Gastrocnemius medialis (tissue), 4 donors: ENCODE results near the gene LRG1.

Experiments used
- CTCF ChIP-seq, 5 experiments: fragments of 450-650 bp in 3 of 5; fragments of 200-600 bp in 2 of 5; sonication (generic) in 2 of 5; IDR thresholded peaks in 4 of 5; conservative IDR thresholded peaks in 1 of 5; 1 replicate in 4 of 5; 2 replicates in 1 of 5; pipeline ENCODE4 v1.5.1; 2016 to 2019; ENCODE audit warnings: antibody characterized with exemption in 5 of 5, mild to moderate bottlenecking in 3 of 5, moderate library complexity in 3 of 5
- POLR2A ChIP-seq, 2 donors: fragments of 450-650 bp; IDR thresholded peaks; one replicate each; pipeline ENCODE4 v1.6.1; 2017; ENCODE audit warnings: antibody characterized with exemption in 2 of 2, mild to moderate bottlenecking in 2 of 2, moderate library complexity in 2 of 2

DNA sequence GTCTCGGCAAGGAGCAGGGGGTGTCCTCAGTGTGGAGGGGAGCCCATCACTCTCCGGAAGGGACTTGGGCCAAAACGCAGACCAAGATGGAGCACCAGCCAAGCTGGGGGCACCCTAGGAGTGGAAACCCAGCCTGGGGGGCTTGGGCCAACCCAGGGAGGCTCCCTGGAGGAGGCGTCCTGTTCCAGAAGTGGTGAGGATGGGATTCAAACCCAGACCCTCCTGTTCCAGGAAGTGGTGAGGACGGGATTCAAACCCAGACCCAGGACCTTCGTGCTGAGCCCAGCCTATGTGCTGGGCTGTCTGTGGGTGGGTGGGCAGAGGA lies 20.7 kb downstream of the LRG1 start:
- TF ChIP-seq POLR2A (IDR thresholded peaks at IDR 0.05) (no peak), CTCF (IDR thresholded peaks at IDR 0.05 in 4 of 5, conservative IDR thresholded peaks at IDR 0.05 in 1 of 5) (no peak)
